Germinal center (tissue), 1 donor: ENCODE data around the gene AUNIP.

Source experiments
- DNase-seq: peaks from one replicate; pipeline ENCODE4 v3.0.0; 2012; ENCODE audit warnings: mixed read lengths, low spot score

The AUNIP gene

DNA sequence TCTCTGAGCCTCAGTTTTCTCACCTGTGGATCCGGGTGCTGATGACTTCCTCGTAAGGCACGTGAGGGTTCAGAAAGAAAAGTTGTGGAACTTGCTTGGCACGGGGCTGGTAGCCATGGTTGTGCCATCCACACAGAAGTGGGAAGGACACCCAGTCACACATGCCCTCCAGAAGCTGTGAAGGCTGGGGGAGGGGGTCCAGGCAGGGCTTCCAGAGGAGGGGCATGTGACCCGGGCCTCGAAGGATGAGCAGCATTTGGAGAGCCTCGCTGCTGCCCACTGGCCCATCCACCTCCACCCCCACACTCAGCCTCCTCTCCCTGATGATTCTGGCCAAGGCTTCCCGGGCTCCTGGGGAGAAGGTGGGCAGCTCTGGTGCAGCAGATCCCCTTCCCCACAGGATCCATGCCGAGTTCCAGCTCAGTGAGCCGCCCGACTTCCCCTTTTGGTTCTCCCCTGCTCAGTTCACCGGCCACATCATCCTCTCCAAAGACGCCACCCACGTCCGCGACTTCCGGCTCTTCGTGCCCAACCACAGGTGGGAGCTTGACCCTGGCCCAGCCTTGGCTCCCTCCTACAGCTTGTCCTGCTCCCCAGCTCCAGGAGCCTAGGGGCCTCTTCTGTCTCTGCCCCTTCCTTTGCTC is 49.9 kb downstream of the AUNIP start:
- peak; percentile 47 for DNase-seq

DNA sequence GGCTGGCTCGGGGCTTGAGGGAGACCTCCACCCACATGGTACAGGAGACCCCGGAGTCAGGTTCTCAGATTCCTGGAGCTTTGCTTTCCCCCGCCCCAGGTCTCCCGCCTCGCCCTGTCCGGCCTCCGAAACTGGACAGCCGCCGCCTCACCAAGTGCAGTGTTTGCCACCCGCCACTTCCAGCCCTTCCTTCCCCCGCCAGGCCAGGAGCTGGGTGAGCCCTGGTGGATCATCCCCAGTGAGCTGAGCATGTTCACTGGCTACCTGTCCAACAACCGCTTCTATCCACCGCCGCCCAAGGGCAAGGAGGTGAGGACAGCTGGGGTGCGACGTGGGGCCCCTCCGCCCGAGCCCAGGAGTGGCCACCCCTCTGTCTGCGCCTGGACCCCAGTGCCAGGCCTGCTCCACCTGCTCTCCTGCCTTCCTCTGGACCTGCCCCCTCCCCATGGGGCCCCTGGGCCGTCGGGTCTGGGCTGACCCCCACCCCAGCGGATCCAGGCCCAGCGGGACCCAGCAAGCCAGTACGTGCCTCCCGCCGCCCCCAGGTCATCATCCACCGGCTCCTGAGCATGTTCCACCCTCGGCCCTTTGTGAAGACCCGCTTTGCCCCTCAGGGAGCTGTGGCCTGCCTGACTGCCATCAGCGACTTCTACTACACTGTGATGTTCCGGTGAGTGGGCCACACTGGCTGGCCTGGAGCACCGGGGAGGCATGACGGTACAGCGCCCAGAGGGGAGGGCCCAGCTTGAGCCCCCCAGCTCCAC is 50.6 kb downstream of the AUNIP start:
- DNase-seq, result no peak

DNA sequence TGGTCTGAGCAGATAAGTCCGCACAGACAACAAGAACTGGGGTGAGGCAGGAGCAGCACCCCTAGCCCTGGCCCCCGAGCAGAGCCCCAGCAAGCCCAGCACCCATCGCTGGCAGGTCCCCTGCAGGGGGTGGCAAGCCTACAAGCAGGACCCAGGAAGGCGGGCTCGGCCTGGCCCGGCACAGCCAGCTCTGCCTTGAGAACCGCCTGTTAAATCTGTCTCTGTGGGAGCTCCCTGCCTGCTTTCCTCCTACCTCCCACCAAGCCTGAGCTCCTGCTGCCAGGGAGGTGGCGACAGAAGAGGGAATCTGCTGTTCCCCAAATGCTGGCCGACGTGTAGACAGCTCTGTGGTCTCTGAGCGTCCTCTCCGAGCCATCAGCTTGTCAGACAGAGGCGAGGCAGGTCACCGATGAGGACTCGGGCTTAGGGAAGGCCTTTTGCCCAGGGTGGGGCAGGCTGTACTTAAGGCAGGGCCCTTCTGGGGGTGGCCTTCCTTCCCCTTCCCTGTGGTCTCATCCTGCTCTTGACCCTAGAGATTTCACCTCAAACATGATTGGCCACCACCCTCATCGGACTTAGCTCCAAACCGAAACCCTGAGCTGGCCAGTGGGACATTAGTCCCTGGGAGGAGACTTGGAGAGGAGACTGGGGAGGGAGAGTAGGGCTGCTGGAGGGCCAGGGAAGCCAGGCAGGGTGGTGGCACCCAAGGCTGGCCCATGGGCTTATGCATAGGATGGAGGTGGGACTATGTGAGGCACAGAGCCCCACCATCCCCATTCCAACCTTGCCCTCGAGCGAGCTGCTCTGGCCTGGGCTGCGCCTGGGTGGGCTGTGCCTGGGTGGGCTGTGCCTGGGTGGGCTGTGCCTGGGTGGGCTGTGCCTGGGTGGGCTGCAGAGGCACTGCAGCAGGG is 51.5 kb downstream of the AUNIP start:
- DNase-seq, result no peak

DNA sequence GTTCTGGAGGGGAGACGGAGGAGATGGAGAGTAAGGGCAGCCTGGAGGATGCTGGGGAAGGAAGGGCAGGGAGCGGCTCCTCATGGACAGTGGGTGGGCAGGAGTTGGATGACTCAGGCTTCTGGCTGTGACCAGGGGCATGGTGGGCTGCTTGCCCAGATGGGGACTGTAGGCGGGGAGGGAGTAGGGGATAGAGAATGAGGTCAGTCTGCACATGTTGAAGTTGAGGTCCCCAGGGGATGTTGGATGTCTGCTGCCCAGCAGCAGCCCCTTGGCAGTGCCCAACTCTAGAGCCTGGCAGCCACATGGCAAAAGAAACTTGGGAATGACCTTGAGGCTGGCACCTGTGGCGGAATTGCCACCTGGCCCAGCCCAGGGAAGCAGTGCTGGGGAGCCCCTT is 52.8 kb downstream of the AUNIP start:
- no peak for DNase-seq

DNA sequence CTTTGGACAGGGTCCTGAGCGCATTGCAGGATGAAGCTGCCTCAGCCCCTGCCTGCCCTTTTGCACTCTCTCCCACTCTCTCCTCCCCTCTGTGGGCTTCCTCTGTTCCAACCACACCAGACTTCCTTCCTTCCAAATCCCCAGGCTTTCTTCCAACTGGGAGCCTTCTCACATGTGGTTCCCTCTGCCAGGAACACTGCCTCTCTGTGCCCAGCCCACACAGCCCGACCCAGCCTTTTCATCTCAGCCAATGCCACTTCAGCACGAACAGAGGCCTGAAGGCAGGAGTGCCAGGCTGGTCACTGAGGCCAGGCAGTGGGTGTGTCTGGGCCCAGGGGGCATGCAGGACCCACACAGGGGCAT is 53.4 kb downstream of the AUNIP start:
- DNase-seq, result no peak

DNA sequence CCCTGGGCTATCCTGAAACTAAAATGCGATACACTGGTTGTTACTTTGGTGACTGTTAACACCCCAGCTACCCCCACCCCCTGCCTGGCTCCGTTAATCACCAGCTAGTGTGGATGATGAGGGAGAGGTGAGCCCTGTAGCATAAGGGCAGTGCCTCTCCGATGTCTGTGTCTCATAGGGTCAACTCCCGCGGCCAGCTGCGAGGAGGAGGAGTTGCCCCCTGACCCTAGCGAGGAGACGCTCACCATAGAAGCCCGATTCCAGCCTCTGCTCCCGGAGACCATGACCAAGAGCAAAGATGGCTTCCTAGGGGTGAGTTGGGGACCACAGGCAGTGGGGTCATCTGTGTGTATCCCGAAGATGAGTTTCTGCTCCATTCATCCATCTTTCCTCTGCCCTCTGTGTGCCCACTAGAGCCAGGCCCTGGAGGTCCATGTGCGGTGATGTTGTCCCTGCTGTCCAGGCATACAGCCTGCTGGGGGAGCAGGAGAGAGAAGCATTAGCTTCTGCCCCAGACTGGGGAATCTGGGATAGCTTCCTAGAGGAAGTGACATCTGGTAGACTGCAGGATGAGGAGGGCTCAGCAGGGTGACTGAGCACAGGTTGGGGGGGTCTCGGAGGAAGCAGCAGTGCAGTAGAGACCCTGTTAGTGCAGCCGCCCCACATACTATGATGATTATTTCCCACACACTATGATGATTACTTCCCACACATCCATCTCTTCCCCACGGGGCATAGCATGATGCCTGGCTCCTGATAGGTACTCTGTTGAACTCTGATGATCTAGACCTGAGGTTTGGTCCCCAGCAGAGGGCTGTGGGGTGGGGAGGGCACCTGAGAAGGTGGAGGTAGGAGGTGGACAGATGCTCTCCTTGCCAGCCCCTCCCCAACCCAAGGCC is 54.0 kb downstream of the AUNIP start:
- DNase-seq, result no peak

DNA sequence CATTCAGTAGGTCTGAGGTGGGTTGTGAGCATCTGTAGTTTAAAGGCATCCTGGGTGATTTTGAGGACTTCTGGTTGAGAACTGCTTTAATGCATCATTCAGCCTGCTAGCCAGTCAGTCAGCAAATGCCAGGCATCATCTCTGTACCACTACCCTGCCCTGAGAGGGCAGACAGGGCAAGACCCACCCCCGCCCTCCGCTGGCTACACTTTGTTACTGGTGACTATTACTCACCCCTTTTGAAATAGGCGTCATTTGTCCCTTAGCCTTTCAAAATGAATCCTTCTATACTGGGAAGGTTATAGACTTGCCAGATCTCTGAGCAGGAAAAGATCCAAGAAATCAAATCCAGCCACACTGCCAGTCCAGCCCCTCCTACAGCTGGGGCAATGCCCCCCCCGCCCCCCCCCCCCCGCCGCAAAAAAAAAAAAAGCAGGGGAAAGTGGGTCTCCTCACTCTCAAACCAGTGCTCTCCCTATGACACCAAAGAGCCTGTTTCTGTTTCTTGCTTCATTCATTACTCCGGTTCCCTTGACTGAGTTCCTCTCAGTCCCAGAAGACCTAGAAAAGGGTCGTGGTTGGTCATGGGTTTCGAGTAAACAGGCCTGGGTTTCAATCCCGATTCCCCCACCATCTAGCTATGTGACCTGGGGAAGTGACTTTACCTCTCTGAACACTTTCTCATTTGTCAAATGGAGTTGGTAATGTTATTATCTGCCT is 54.9 kb downstream of the AUNIP start:
- no peak for DNase-seq

DNA sequence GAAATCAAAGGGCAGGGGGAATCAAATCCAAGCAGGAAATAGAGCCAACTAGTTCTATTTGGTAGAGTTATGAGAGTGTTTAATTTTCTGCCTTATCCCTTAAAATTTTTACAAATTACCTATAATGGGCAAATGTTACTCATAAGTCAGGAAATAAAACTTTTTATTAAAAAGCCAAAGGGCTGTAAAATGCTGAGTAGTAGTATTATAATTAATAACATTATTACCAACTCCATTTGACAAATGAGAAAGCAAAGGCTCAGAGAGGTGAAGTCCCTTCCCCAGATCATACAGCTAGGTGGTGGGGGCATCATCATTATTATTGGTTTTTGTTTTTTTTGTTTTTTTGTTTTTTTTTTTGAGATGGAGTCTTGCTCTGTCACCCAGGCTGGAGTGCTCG is 55.9 kb downstream of the AUNIP start:
- DNase-seq, result no peak

DNA sequence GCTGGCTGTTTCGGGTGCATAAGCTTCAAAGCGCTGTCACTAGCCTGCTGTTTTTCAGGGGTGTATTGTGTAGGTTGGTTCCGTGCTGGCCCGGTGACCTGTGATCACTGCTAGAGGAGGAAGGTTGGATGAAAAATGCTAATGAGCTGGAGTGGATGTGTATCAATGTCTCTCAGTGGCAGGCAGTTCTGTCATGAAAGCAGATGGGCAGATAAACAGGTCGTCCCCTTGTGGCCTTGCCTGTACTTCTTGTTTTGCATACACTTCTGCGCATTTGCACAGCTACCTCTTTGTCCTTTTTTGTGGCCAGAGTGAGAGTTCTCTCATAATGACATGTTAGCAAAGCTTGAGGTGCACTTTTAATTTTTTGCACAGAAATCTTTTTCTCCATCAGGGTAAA is 56.3 kb downstream of the AUNIP start:
- DNase-seq, result no peak

DNA sequence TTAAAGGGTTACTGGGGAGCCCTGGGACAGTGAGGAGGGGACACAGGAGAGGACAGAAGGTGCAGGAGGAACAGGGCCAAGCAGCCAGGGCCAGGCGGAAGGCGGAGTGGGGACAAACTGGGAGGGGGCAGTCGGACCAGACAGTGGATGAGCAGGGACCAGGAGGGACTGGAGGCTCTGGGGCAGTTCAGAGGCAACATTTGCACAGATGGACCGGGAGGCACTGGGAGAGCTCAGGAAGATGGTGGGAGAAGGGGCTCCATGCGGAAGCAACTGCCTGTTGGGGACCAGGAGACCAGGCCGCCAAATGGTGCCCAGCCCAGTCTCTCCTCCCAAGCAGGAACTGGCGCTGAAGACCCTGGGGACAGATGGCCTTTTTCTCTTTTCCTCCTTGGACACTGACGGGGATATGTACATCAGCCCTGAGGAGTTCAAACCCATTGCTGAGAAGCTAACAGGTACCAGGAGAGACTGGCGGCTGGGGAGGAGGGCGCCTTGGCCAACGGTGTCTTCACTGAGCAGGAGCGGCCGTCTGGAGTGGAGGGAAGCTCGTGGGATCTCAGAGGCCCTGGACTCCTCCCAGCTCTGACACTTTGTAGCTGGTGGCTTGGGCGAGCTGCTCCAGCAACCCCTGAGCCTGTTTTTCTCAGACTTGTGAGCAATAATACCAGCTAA is 58.4 kb downstream of the AUNIP start:
- no peak for DNase-seq

DNA sequence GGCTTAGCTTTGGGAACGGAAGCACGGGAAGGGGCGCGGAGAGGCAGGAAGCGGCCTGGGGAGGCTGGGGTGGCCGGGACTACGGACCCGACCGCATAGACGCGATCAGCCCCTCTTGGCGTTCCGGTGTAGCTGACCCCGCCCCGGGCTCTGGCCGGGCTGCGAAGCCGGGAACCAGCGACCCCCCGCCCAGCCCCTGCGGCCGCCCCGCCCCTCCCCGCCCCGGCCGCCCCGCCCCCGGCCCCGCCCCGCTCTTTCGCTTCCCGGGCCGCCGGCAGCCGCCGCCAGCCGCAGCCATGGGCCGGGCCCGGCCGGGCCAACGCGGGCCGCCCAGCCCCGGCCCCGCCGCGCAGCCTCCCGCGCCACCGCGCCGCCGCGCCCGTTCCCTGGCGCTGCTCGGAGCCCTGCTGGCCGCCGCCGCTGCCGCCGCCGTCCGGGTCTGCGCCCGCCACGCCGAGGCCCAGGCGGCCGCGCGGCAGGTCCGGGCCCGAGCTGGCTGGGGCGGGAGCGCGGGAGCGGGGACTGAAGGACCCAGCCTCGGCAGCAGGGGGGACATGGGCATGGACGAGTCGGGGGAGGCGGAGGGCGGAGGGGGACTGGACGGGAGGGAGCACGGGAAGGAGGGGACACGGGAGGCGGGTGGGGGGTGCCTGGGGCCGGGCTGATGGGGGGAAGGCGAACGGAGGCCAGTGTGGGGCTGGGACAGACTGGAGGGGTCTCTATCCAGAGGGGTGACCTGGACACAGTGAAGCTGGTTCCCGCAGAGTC is 59.1 kb downstream of the AUNIP start, which contains the start of gene SELENON:
TSS of gene SELENON (plus strand) at position 259 of the 768 bp plus-strand sequence. CDS start at position 297, 38 bp downstream.
- DNase-seq, result peak; percentile 64

DNA sequence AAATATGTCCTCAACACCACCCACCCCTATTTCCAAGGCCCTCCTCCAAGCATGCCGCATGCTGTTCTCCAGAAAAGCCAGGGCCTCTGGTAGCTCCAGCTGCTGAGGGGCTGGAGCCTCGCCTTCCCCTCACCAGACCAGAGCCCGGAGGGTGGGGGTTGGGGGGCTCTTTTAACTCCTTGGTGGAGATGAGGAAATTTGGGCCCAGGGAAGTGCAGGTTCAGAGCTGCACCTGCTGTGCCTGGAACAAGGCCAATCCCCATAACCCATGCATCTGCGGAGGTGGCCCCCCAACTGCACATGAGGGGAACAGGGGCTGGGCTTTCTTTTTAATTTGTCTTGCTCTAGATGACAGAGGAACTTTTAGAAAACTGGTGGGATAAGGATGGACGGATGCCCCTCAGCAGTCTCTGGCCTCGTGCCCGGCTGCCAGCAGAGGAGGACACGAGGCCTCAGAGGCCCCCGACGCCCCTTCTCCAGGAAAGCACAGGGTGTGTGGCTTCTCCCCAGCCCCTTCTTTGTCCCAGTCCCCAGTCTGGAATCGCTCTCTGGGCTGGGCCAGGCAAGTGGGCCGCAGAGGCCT is 59.8 kb downstream of the AUNIP start:
- no peak for DNase-seq

DNA sequence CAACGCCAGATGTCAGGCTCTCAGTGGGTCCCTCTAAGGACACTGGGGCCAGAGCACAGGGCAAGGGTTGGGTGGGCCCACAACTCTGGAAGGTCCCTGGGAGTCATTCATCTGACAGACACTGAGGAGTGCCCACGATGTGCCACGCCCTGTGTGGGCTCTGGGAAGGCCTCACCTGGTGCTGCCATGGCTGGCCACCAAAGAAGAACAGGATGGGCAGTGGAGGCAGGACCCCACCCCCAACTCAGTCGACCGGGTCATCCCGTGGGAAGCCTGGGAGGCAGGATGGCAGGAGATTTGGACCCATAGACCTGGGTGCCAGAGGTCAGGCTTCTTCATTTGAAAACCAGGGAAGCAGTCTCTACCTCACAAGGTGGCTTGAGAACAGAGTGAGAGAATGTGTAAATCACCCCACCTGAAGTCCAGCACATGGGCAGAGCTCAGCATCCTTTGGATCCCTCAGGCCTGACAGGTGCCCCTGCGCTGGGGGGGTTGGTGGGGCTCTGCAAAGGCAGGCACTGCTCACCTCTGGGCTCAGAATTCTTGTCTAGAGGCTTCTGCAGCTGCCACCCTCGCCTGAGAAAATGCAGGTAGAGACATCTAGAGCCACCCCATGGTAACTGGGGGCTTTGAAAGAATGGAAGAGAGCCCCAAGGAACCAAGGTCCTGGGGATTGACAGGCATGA is 60.4 kb downstream of the AUNIP start:
- no peak for DNase-seq

DNA sequence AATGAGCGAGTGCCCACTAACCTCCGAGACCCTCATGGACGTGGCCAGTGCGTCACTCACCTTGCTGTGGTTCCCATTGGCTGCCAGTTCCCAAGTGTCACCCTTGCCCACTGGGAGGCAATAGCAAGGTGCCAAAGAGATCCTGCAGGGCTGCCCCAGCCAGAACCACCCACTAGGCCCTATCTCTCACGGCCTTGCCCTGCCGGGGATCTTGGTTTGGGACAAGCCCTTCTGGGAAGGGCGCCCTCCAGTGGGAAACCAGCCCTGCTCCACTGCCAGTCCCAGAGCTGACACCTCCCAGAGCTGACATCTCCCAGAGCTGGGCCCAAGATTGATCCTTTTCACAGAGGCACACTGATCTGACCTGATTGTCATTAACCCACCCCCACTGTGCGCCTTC is 61.3 kb downstream of the AUNIP start:
- DNase-seq, result no peak

DNA sequence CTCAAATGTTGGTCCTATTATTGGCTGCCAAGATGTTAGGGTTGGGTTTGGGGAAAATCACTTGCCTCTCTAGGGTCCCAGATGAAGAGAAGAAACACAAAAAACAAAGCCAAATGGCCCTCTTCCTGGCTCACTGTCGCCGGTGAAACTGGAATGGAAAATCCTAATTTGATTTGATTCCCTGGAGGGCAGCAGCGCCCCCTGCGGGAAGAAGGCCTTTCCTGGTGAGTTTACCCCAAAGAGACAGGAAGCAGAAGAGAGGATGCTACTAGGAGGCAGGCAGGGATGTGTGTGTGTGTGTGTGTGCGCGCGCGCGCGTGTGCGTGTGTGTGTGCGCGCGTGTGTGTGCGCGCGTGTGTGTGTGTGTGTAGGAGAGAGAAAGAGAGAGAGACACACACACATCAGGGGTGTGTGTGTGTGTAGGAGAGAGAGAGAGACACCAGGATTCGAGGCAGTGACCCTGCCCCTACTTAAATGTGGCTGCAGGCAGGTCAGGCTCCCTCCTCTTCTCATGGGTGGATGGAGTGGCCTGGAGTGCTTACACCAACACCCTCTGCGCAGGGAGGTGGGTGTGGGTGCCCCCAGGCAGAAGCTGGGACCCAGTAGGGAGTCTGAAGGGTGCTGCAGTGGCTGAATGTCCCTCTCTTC is 62.3 kb downstream of the AUNIP start:
- peak; percentile 59 for DNase-seq

DNA sequence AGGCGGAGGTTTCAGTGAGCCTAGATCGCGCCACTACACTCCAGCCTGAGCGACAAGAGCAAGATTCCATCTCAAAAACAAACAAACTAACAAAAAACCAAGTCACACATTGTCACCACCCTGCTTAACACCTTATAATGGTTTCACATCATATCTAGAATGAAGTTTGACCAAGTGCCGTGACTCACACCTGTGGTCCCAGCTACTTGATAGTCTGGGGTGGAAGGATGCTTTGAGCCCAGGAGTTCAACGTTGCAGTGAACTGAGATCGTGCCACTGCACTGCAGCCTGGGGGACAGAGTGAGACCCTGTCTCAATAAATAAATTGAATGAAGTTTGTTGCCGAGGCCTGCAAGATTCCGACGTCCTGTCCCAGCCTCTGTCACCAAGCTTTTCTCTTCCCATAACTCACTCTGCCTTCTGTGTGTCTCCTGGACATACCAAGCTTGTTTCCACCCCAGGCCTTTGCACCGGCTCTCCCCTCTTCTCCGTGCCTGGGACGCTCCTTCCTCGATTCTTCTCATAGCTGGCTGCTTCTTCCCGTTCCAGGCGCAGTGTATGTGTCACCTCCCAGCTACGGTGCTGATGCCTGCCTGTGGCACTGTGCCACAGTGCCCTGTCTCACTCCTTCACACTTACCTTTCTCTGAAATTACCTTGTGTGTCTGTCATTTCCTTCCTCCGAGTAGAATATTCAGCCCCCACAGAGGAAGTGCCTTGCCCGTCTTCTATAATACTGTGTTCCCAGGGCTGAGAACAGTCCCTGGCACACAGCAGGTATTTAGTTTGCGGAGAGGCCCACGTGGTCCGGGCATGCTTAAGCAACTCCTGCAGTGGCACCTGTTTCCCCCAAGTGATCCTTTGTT is 63.1 kb downstream of the AUNIP start:
- no peak for DNase-seq

DNA sequence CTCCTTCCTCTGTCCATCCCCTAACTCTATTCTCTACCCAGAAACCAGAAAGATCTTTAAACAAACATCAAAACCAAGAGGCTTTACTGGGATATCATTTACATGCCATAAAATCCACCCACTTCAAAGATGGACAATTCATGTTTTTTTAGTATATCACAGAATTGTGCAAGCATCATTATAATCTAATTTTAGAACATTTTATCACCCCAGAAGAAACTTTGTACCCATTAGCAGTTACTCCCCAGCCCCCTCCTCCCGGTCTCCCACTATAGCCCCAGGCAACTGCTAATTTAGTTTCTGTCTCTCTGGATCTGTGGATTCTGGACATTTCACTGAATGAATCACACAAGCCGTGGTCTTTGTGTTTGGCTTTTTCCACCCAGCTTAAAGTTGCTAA is 64.0 kb downstream of the AUNIP start:
- DNase-seq, result no peak
